Panc1 (cell line): ENCODE results near the gene KAZN. TPM values are rescaled to one million over a fixed set of nuclear protein-coding genes. Genes with fewer than 3 reads are reported as not detected.

Source experiments
- ATAC-seq: fragments of 200-7000 bp; cut with Tn5 transposase; 2 replicates; pipeline ENCODE4 v1.9.1; 2020; ENCODE audit warnings: mild to moderate bottlenecking, moderate library complexity
- BruUV-seq: library from RNA; stranded (reverse); fragments of 400-500 nt; replicated peaks from 2 replicates; lab custom pipeline; 2021; lab: Mats Ljungman, UMichigan
- CTCF ChIA-PET: fragments of 300-600 bp; sonication (Branson Sonifier 250); formaldehyde crosslinking; loops from one replicate; lab custom pipeline; 2022; ENCODE audit warnings: antibody characterized with exemption; lab: Charles Lee
- POLR2A ChIA-PET: fragments of 300-600 bp; sonication (Branson Sonifier 250); formaldehyde crosslinking; loops from one replicate; lab custom pipeline; 2022; ENCODE audit warnings: antibody characterized with exemption; lab: Charles Lee
- DNase-seq: peaks from one replicate; pipeline ENCODE4 v3.0.0-alpha.2; 2010; ENCODE audit warnings: low read depth, low spot score
- H3K27ac ChIP-seq: 2 replicates; pipeline ENCODE4 v1.5.1; 2011; ENCODE audit warnings: mild to moderate bottlenecking, low read length, inconsistent platforms
- H3K27me3 ChIP-seq: fragments of 200-500 bp; sonication (Bioruptor generic); 2 replicates; pipeline ENCODE4 v1.6.0; 2014; ENCODE audit warnings: low read length, inconsistent platforms; ENCODE audit not compliant: control insufficient read depth, insufficient read depth
- H3K36me3 ChIP-seq: fragments of 200-500 bp; sonication (Bioruptor generic); 2 replicates; pipeline ENCODE4 v1.5.1; 2014; ENCODE audit warnings: inconsistent platforms, mild to moderate bottlenecking, low read length, moderate library complexity; ENCODE audit not compliant: control insufficient read depth, insufficient read depth
- H3K4me1 ChIP-seq: 2 replicates; pipeline ENCODE4 v1.5.1; 2011; ENCODE audit warnings: inconsistent platforms, mild to moderate bottlenecking, low read length, moderate library complexity; ENCODE audit not compliant: control insufficient read depth, insufficient read depth
- H3K4me3 ChIP-seq, 2 experiments: 2 replicates each; pipeline ENCODE4 v1.5.1; 2011 to 2012; ENCODE audit warnings: low read depth in 2 of 2, low read length in 2 of 2, mild to moderate bottlenecking in 2 of 2, inconsistent platforms in 1 of 2, moderate library complexity in 1 of 2
- H3K9me3 ChIP-seq: fragments of 200-500 bp; sonication (Bioruptor generic); 2 replicates; pipeline ENCODE4 v1.5.1; 2014; ENCODE audit warnings: low read depth, mild to moderate bottlenecking, inconsistent platforms, low read length, moderate library complexity; ENCODE audit not compliant: control insufficient read depth, insufficient read depth
- POLR2AphosphoS5 ChIP-seq: IDR thresholded peaks from 2 replicates; pipeline ENCODE4 v1.6.1; 2012; ENCODE audit warnings: mild to moderate bottlenecking, low read depth, low read length, moderate library complexity
- SIN3A ChIP-seq: IDR thresholded peaks from 2 replicates; pipeline ENCODE4 v1.6.1; 2012; ENCODE audit warnings: low read depth, mild to moderate bottlenecking, low read length, moderate library complexity, borderline replicate concordance; ENCODE audit not compliant: insufficient read depth
- TCF7L2 ChIP-seq: IDR thresholded peaks from 2 replicates; pipeline ENCODE4 v1.6.1; 2011; ENCODE audit warnings: mild to moderate bottlenecking, low read depth, low read length, inconsistent platforms
- in situ Hi-C: cut with HindIII; loops from 2 replicates; pipeline ENCODE4 v1.10.0; 2016; ENCODE audit warnings: low sequenced_read_pairs, low pct_unique_long_range_greater_than_20kb
- intact Hi-C: fragments of 100-400 bp; cut with micrococcal nuclease; formaldehyde crosslinking; loops from one replicate; pipeline ENCODE4 v1.10.0; 2022; ENCODE audit not compliant: unreplicated experiment
- total RNA-seq: library from RNA; stranded (reverse); gene quantifications from one replicate; pipeline ENCODE4 v1.2.1, GENCODE V29; 2021; ENCODE audit not compliant: unreplicated experiment
- TF ChIP-seq, protein P1 (sequence below): fragments of 450-650 bp; IDR thresholded peaks from 2 replicates; pipeline ENCODE4 v1.5.1; 2017; ENCODE audit warnings: mild to moderate bottlenecking
- TF ChIP-seq, protein P2 (sequence below), 2 experiments: IDR thresholded peaks; 2 replicates each; pipeline ENCODE4 v1.6.1; 2011 to 2012; ENCODE audit warnings: low read depth in 2 of 2, control low read depth in 1 of 2, low read length in 1 of 2, mild to moderate bottlenecking in 1 of 2, moderate library complexity in 1 of 2; ENCODE audit not compliant: insufficient read depth in 1 of 2

The KAZN gene
- total RNA-seq, 1 experiment from 2014 or later: 6.6 TPM

DNA sequence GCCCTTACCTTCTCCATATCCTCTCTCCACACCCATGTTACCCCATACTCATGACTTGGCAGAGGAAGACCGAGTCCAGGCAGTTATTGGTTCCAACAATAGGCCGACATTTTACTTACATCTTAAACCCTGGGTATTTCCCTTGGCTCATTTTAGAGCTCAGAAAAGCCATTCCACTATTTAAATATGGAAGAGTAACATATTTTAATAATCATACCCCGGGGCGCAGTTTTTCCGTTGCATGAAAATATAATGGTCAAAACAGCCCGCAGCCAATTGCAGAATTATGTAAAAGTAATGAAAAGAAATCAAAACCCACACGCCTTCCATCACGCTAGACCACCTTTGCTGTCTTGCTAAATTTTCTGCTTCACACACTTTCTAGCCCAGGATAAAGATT, 48.5 kb downstream of the KAZN start:
- ChIA-PET CTCF (no interaction called here), POLR2A (no interaction called here)
- no peak overlapping the region for H3K4me3 ChIP-seq
- no TSS peak for BruUV-seq
- H3K4me1 ChIP-seq: no peaks in the 10 kb centered on the region
- DNase-seq (no peak), ATAC-seq (no peak)
- H3K9me3 ChIP-seq: no peaks in the 10 kb centered on the region
- H3K27me3 ChIP-seq: no peaks in the 10 kb centered on the region
- no peaks in the 10 kb centered on the region for H3K36me3 ChIP-seq
- no peak overlapping the region for H3K27ac ChIP-seq
- intact Hi-C loops: no loop called here
- in situ Hi-C loops: no loop called here
- TF ChIP-seq SIN3A: no peak
- TF ChIP-seq TCF7L2: no peak
- TF ChIP-seq, protein P1, sequence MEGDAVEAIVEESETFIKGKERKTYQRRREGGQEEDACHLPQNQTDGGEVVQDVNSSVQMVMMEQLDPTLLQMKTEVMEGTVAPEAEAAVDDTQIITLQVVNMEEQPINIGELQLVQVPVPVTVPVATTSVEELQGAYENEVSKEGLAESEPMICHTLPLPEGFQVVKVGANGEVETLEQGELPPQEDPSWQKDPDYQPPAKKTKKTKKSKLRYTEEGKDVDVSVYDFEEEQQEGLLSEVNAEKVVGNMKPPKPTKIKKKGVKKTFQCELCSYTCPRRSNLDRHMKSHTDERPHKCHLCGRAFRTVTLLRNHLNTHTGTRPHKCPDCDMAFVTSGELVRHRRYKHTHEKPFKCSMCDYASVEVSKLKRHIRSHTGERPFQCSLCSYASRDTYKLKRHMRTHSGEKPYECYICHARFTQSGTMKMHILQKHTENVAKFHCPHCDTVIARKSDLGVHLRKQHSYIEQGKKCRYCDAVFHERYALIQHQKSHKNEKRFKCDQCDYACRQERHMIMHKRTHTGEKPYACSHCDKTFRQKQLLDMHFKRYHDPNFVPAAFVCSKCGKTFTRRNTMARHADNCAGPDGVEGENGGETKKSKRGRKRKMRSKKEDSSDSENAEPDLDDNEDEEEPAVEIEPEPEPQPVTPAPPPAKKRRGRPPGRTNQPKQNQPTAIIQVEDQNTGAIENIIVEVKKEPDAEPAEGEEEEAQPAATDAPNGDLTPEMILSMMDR: no peak
- no peak for TF ChIP-seq POLR2AphosphoS5
- TF ChIP-seq, protein P2, sequence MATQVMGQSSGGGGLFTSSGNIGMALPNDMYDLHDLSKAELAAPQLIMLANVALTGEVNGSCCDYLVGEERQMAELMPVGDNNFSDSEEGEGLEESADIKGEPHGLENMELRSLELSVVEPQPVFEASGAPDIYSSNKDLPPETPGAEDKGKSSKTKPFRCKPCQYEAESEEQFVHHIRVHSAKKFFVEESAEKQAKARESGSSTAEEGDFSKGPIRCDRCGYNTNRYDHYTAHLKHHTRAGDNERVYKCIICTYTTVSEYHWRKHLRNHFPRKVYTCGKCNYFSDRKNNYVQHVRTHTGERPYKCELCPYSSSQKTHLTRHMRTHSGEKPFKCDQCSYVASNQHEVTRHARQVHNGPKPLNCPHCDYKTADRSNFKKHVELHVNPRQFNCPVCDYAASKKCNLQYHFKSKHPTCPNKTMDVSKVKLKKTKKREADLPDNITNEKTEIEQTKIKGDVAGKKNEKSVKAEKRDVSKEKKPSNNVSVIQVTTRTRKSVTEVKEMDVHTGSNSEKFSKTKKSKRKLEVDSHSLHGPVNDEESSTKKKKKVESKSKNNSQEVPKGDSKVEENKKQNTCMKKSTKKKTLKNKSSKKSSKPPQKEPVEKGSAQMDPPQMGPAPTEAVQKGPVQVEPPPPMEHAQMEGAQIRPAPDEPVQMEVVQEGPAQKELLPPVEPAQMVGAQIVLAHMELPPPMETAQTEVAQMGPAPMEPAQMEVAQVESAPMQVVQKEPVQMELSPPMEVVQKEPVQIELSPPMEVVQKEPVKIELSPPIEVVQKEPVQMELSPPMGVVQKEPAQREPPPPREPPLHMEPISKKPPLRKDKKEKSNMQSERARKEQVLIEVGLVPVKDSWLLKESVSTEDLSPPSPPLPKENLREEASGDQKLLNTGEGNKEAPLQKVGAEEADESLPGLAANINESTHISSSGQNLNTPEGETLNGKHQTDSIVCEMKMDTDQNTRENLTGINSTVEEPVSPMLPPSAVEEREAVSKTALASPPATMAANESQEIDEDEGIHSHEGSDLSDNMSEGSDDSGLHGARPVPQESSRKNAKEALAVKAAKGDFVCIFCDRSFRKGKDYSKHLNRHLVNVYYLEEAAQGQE (IDR thresholded peaks at IDR 0.05; ENCODE audit: insufficient read depth in 1 of 2, low read depth in 2 of 2, low read length in 1 of 2): no peak

DNA sequence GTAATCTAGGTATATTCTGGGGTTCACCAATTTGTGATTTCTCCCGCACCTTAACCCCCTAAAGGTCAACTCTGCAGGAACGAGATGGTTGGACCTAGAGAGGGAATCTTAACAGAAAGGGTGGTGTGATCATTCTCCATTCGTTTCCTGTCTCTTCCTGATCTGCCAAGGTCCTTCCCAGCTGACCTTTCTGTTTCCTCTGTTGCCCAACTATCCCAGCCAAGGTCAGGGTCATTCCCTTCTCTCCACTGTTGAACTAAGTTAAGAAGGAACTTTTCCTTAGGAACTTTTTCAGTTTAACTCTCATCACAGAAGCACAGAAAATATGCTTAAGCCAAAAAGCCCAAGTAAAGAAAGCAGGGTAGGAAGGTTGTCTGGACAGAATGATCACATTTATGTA, 49.3 kb downstream of the KAZN start:
- no peak for ATAC-seq

More for the DNA sequence above, 49.3 kb downstream of the KAZN start:
- no peaks in the 10 kb centered on the region for H3K27me3 ChIP-seq
- TF ChIP-seq, protein P1: no peak
- TF ChIP-seq SIN3A (no peak), POLR2AphosphoS5 (no peak), TCF7L2 (no peak)
- TF ChIP-seq, protein P2 (IDR thresholded peaks at IDR 0.05; ENCODE audit: insufficient read depth in 1 of 2, low read depth in 2 of 2, low read length in 1 of 2): no peak
- H3K36me3 ChIP-seq: no peaks in the 10 kb centered on the region
- BruUV-seq: no TSS peak
- no peak overlapping the region for H3K4me3 ChIP-seq
- H3K27ac ChIP-seq: no peak overlapping the region
- POLR2A ChIA-PET: no interaction called here
- intact Hi-C loops (no loop called here), in situ Hi-C loops (no loop called here)
- CTCF ChIA-PET: no interaction called here
- DNase-seq: no peak
- no peaks in the 10 kb centered on the region for H3K9me3 ChIP-seq
- no peaks in the 10 kb centered on the region for H3K4me1 ChIP-seq
